A549 (cell line): Measurements from ENCODE around the gene TECPR2.

ENCODE experiments used
- CBX8 ChIP-seq: fragments of 200-600 bp; sonication (generic); IDR thresholded peaks from 2 replicates; pipeline ENCODE4 v1.6.1; 2016
- CEBPB ChIP-seq, 2 experiments: fragments of >200 bp in 1 of 2; sonication (Bioruptor Twin) in 1 of 2; formaldehyde crosslinking in 1 of 2; IDR thresholded peaks; 2 replicates each; pipeline ENCODE4 v1.6.1; 2012 to 2016
- EHF ChIP-seq: fragments of 250-450 bp; sonication (Bioruptor Pico); IDR thresholded peaks from 2 replicates; pipeline ENCODE4 v1.5.0; 2020; ENCODE audit warnings: mild to moderate bottlenecking
- ESRRA ChIP-seq: fragments of 150-350 bp; IDR thresholded peaks from 2 replicates; pipeline ENCODE4 v1.6.1; 2014; ENCODE audit warnings: mild to moderate bottlenecking, low read length, borderline replicate concordance
- JUN ChIP-seq, 2 experiments: fragments of >200 bp; sonication (Bioruptor Twin); formaldehyde crosslinking; IDR thresholded peaks; 2 replicates in 1 of 2; 3 replicates in 1 of 2; pipeline ENCODE4 v1.6.1; 2016 to 2017
- POLR2A ChIP-seq: IDR thresholded peaks from 2 replicates; pipeline ENCODE4 v1.6.1; 2012; ENCODE audit warnings: mild to moderate bottlenecking, low read length
- SREBF2 ChIP-seq: fragments of 450-650 bp; IDR thresholded peaks from 2 replicates; pipeline ENCODE4 v1.6.1; 2014; ENCODE audit warnings: mild to moderate bottlenecking, moderate library complexity
- TF ChIP-seq, protein P1 (sequence below): IDR thresholded peaks from 2 replicates; pipeline ENCODE4 v1.6.1; 2012
- TF ChIP-seq, protein P2 (sequence below): fragments of >200 bp; sonication (Bioruptor Twin); formaldehyde crosslinking; IDR thresholded peaks from 3 replicates; pipeline ENCODE4 v1.5.1; 2016

DNA sequence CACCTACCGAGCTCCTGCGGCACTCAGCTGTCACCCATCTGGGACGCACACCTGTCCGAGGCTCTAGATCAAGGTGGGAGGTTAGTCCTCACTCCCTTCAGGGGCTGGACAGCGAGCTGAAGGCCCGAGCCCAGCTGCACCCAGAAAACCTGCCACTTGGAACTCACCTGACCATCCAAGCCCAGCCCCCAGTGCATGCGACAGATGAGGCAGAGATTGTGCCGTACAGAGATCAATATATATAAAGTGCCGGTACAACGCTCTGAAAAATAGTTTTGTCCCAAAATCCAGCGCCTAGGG, 143.8 kb downstream of the TECPR2 start:
- TF ChIP-seq, protein P1, sequence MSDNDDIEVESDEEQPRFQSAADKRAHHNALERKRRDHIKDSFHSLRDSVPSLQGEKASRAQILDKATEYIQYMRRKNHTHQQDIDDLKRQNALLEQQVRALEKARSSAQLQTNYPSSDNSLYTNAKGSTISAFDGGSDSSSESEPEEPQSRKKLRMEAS: no peak
- TF ChIP-seq CBX8 (no peak), EHF (CRISPR knock-in tag) (no peak), JUN (IDR thresholded peaks at IDR 0.05) (no peak), CEBPB (IDR thresholded peaks at IDR 0.05) (no peak), POLR2A (no peak), ESRRA (no peak), SREBF2 (no peak)
- TF ChIP-seq, protein P2, sequence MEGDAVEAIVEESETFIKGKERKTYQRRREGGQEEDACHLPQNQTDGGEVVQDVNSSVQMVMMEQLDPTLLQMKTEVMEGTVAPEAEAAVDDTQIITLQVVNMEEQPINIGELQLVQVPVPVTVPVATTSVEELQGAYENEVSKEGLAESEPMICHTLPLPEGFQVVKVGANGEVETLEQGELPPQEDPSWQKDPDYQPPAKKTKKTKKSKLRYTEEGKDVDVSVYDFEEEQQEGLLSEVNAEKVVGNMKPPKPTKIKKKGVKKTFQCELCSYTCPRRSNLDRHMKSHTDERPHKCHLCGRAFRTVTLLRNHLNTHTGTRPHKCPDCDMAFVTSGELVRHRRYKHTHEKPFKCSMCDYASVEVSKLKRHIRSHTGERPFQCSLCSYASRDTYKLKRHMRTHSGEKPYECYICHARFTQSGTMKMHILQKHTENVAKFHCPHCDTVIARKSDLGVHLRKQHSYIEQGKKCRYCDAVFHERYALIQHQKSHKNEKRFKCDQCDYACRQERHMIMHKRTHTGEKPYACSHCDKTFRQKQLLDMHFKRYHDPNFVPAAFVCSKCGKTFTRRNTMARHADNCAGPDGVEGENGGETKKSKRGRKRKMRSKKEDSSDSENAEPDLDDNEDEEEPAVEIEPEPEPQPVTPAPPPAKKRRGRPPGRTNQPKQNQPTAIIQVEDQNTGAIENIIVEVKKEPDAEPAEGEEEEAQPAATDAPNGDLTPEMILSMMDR: no peak
